OCI-LY3 (cell line): Measurements from ENCODE around the gene VPS8.

ENCODE experiments used
- H2AFZ ChIP-seq: fragments of 200-600, 300-600 bp; shearing (Covaris generic); 2 replicates; pipeline ENCODE4 v1.6.0; 2014; ENCODE audit warnings: antibody characterized with exemption, low read depth, low read length
- H3K27ac ChIP-seq: fragments of 200-600, 300-600 bp; sonication (generic); 2 replicates; pipeline ENCODE4 v1.5.1; 2014; ENCODE audit warnings: mild to moderate bottlenecking, low read length, moderate library complexity, mixed read lengths
- H3K27me3 ChIP-seq: fragments of 200-600, 300-600 bp; sonication (generic); 2 replicates; pipeline ENCODE4 v1.6.1; 2014; ENCODE audit warnings: low read depth, low read length, mixed read lengths
- H3K36me3 ChIP-seq: fragments of 200-600, 300-600 bp; sonication (generic); replicated peaks from 2 replicates; pipeline ENCODE3; 2014; ENCODE audit warnings: low read depth, low read length, mixed read lengths
- H3K4me1 ChIP-seq: fragments of 300-600, 200-600 bp; sonication (generic); 2 replicates; pipeline ENCODE4 v1.6.1; 2014; ENCODE audit warnings: low read length, mixed read lengths
- H3K4me2 ChIP-seq: fragments of 200-600, 300-600 bp; sonication (generic); 2 replicates; pipeline ENCODE4 v1.6.1; 2014; ENCODE audit warnings: low read length, mixed read lengths
- H3K4me3 ChIP-seq: fragments of 300-600, 200-600 bp; sonication (generic); 2 replicates; pipeline ENCODE4 v1.5.1; 2014; ENCODE audit warnings: antibody characterized with exemption, mild to moderate bottlenecking, low read length, moderate library complexity
- H3K79me2 ChIP-seq: fragments of 300-600, 200-600 bp; shearing (Covaris generic); 2 replicates; pipeline ENCODE4 v1.6.1; 2014; ENCODE audit warnings: mild to moderate bottlenecking, low read length, mixed read lengths
- H3K9ac ChIP-seq: fragments of 300-600, 200-600 bp; shearing (Covaris generic); 2 replicates; pipeline ENCODE4 v1.6.0; 2014; ENCODE audit warnings: mild to moderate bottlenecking, low read length, moderate library complexity
- H3K9me3 ChIP-seq: fragments of 200-600, 300-600 bp; shearing (Covaris generic); 2 replicates; pipeline ENCODE4 v1.6.1; 2014; ENCODE audit warnings: low read length, mixed read lengths; ENCODE audit not compliant: insufficient read depth
- H4K20me1 ChIP-seq: fragments of 200-600, 300-600 bp; sonication (generic); 2 replicates; pipeline ENCODE4 v1.6.1; 2016; ENCODE audit warnings: low read length, mixed read lengths; ENCODE audit not compliant: insufficient read depth
- EZH2phosphoT487 ChIP-seq: fragments of 200-600 bp; shearing (Covaris generic); IDR thresholded peaks from 2 replicates; pipeline ENCODE4 v1.6.1; 2018; ENCODE audit warnings: antibody characterized with exemption, mixed run types, low read depth
- TF ChIP-seq, protein P1 (sequence below): fragments of 200-600, 300-600 bp; sonication (generic); IDR thresholded peaks from 2 replicates; pipeline ENCODE4 v1.5.1; 2014; ENCODE audit warnings: antibody characterized with exemption, low read length, low read depth

The VPS8 gene

DNA sequence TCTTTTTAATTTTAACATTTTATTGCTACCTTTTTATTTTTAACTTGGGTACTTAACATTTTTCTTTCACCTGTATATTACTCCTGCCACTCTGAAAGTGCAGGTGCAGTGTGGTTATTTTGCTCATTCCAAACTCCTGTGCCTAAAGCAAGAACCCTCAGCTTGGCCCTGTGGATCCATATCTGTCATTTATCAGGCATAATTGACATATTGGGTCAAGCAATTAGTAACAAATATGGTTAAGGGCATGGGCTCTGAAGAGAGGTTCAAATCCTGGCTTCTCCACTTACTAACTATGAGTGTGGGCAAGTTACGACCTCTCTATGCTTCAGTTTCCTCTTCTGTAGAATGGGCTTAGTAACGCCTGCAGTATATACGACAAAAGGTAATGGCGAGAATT, 9.8 kb upstream of the VPS8 start:
- Histone ChIP-seq H3K4me1 (peaks cover 4% of the 10 kb centered on the region), H3K4me2 (no peak overlapping the region), H3K27me3 (peaks cover 24% of the 10 kb centered on the region), H3K79me2 (no peaks in the 10 kb centered on the region), H3K4me3 (no peak overlapping the region), H2AFZ (no peak overlapping the region), H3K27ac (no peak overlapping the region), H3K9ac (no peak overlapping the region), H3K36me3 (no peaks in the 10 kb centered on the region), H3K9me3 (no peaks in the 10 kb centered on the region), H4K20me1 (no peaks in the 10 kb centered on the region)
- TF ChIP-seq EZH2phosphoT487, result no peak
- TF ChIP-seq, protein P1, sequence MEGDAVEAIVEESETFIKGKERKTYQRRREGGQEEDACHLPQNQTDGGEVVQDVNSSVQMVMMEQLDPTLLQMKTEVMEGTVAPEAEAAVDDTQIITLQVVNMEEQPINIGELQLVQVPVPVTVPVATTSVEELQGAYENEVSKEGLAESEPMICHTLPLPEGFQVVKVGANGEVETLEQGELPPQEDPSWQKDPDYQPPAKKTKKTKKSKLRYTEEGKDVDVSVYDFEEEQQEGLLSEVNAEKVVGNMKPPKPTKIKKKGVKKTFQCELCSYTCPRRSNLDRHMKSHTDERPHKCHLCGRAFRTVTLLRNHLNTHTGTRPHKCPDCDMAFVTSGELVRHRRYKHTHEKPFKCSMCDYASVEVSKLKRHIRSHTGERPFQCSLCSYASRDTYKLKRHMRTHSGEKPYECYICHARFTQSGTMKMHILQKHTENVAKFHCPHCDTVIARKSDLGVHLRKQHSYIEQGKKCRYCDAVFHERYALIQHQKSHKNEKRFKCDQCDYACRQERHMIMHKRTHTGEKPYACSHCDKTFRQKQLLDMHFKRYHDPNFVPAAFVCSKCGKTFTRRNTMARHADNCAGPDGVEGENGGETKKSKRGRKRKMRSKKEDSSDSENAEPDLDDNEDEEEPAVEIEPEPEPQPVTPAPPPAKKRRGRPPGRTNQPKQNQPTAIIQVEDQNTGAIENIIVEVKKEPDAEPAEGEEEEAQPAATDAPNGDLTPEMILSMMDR, result no peak

DNA sequence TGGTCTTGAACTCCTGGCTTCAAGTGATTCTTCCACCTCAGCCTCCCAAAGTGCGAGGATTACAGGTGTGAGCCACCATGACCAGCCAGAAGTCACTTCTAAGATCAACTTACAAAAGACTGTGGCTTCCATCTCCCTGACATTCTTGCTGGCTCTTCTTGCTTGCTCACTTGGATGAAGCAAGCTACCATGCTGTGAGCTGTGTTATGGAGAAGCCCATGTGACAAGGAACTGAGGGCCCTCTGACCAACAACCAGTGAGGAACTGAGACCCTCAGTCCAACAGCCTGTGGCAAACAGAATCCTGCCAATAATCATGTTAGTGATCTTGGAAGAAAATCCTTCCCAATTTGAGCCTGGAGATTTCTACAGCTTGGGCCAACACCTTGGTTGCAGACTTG, 7.2 kb upstream of the VPS8 start:
- TF ChIP-seq EZH2phosphoT487, result no peak
- TF ChIP-seq, protein P1, result no peak
- Histone ChIP-seq H3K4me2 (no peak overlapping the region), H3K9ac (no peak overlapping the region), H3K9me3 (no peaks in the 10 kb centered on the region), H3K27ac (no peak overlapping the region), H3K36me3 (no peaks in the 10 kb centered on the region), H3K4me3 (no peak overlapping the region), H3K27me3 (peaks cover 21% of the 10 kb centered on the region), H3K4me1 (no peaks in the 10 kb centered on the region), H4K20me1 (no peaks in the 10 kb centered on the region), H2AFZ (no peak overlapping the region), H3K79me2 (no peaks in the 10 kb centered on the region)

DNA sequence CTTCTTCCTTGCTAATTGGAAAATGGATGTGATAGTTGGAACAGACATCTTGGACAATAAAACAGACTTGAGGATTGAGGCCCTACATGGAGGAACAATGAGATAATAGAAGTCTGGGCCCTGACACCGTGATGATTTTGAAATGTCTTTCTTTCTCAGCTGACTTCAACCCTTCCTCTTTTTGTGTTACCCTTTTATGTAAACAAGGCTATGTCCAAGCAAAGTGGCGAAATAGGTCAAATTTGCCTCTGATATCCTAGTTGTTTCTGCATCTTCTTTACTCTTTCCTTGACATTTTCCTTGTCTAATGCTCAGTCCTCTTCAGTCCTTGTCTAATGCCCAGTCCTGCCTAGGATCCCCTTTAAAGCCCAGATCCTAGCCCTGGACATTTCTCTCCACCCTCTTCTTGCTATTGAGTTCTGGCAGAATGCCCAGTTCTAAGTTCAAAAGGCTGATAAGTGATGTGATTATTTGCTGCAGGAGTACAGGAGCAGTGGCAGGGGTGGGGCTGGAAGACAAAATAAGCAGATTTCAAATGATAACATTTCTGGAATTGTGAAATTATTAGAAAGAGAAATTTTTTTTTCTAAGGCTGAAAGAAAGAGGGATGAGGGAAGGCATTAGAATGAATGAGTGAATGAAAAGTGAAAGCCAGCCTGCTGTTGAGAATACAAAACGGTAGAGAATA, 6.5 kb upstream of the VPS8 start:
- Histone ChIP-seq H3K27me3 (peaks cover 14% of the 10 kb centered on the region), H3K4me3 (no peak overlapping the region), H3K4me1 (no peaks in the 10 kb centered on the region), H4K20me1 (no peaks in the 10 kb centered on the region), H3K9ac (no peak overlapping the region), H3K79me2 (no peaks in the 10 kb centered on the region), H3K36me3 (no peaks in the 10 kb centered on the region), H3K27ac (no peak overlapping the region), H3K4me2 (no peak overlapping the region), H3K9me3 (no peaks in the 10 kb centered on the region), H2AFZ (no peak overlapping the region)
- TF ChIP-seq, protein P1, result no peak
- TF ChIP-seq EZH2phosphoT487, result no peak

DNA sequence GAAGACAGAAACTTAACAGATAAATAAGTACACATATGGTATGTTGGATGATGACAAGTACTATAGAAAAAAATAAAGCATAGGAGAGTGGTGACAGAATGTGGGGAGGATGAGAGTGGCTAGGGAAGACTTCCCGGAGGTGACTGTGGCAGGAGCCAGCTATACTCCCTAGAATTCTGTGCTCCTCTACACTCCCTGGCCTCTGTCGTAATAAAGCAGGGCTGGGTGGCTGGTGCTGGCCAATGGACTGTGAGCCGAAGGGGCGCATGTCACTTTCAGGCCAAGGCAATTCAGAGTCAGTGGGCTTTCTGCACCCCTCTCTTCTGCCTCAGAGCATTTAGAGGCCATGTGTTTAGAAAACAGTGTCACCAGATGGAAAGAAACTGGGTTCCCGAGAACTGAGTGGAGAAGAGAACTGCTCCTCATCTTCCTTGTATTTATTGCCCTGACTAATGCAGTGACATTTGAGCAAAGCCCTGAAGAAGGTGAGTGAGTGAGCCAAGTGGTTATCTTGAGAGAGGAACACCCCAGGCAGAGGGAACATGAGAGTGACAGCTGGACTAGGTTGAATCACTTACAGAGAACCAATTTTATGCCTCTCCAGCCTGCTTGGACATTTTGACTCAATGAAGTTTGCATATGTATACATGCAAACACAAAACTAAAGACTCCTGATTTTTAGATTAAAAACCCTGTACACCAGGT, 5.2 kb upstream of the VPS8 start:
- peaks cover 6% of the 10 kb centered on the region for H3K4me1 ChIP-seq
- TF ChIP-seq, protein P1, result no peak
- no peak for TF ChIP-seq EZH2phosphoT487
- peaks cover 6% of the 10 kb centered on the region for H3K27me3 ChIP-seq
- H3K36me3 ChIP-seq, result no peaks in the 10 kb centered on the region
- no peak overlapping the region for H3K4me2 ChIP-seq
- no peak overlapping the region for H3K9ac ChIP-seq
- no peaks in the 10 kb centered on the region for H3K79me2 ChIP-seq
- no peaks in the 10 kb centered on the region for H4K20me1 ChIP-seq
- H2AFZ ChIP-seq, result no peak overlapping the region
- H3K4me3 ChIP-seq, result no peak overlapping the region
- H3K9me3 ChIP-seq, result no peaks in the 10 kb centered on the region
- no peak overlapping the region for H3K27ac ChIP-seq
